ENCODE measurements around the gene CYP26B1.

- no peak for TF ChIP-seq BRD4 (IDR thresholded peaks at IDR 0.05)
- no peak for TF ChIP-seq ZNF133 (CRISPR knock-in tag; IDR thresholded peaks at IDR 0.05)
These were observed 53.0 kb downstream of the CYP26B1 start for GRCh38 chr2:72094701-72095100.
